HEK293 (cell line): Measurements from ENCODE around the gene SLC25A45.
A peak's percentile ranks its signal among the peaks of the same experiment; 100 is the strongest.

Source experiments
- CTCF ChIA-PET: fragments of 350-600 bp; formaldehyde crosslinking; extraction: SDS; loops from one replicate; lab custom pipeline; 2021; ENCODE audit warnings: antibody characterized with exemption; lab: Yijun Ruan, JAX
- POLR2A ChIA-PET: fragments of 300-600 bp; formaldehyde crosslinking; extraction: SDS; loops from one replicate; lab custom pipeline; 2020; ENCODE audit warnings: antibody characterized with exemption, inconsistent platforms; lab: Yijun Ruan, JAX
- H3K27ac ChIP-seq: fragments of 200-500 bp; sonication (Bioruptor generic); 2 replicates; pipeline ENCODE4 v1.5.1; 2014; ENCODE audit warnings: low read depth, low read length, control low read depth, inconsistent platforms; ENCODE audit errors: extremely low read depth
- H3K36me3 ChIP-seq, 2 experiments: fragments of 200-500 bp in 1 of 2; sonication (Bioruptor generic) in 1 of 2; 1 replicate in 1 of 2; 2 replicates in 1 of 2; pipeline ENCODE4 v1.5.1; 2014 to 2017; ENCODE audit warnings: inconsistent platforms in 2 of 2, low read length in 2 of 2; ENCODE audit not compliant: control insufficient read depth in 2 of 2, insufficient read depth in 1 of 2
- H3K4me1 ChIP-seq: fragments of 200-500 bp; sonication (Bioruptor generic); 2 replicates; pipeline ENCODE4 v1.5.1; 2014; ENCODE audit warnings: mild to moderate bottlenecking, low read length, inconsistent platforms; ENCODE audit not compliant: control insufficient read depth, insufficient read depth
- H3K4me3 ChIP-seq: 2 replicates; pipeline ENCODE4 v1.5.1; 2011; ENCODE audit warnings: low read depth, mild to moderate bottlenecking, control low read depth, low read length, moderate library complexity
- H3K9me3 ChIP-seq: fragments of 200-500 bp; sonication (Bioruptor generic); 2 replicates; pipeline ENCODE4 v1.5.1; 2014; ENCODE audit warnings: low read depth, low read length, inconsistent platforms; ENCODE audit not compliant: control insufficient read depth, insufficient read depth
- BCL11B ChIP-seq: fragments of 450-650 bp; formaldehyde crosslinking; IDR thresholded peaks from 2 replicates; pipeline ENCODE4 v1.5.1; 2016; ENCODE audit warnings: low read depth, missing biosample characterization, missing genetic modification characterization
- EGR2 ChIP-seq: fragments of 450-650 bp; formaldehyde crosslinking; IDR thresholded peaks from 2 replicates; pipeline ENCODE4 v1.5.1; 2016; ENCODE audit warnings: low read depth, missing biosample characterization, missing genetic modification characterization
- HOXC10 ChIP-seq: sonication (generic); formaldehyde crosslinking; IDR thresholded peaks from 2 replicates; pipeline ENCODE4 v1.8.1; 2023; ENCODE audit warnings: mild to moderate bottlenecking, missing genetic modification reagents
- HOXD13 ChIP-seq: sonication (generic); formaldehyde crosslinking; IDR thresholded peaks from 2 replicates; pipeline ENCODE4 v1.8.0; 2022; ENCODE audit warnings: missing genetic modification reagents, borderline replicate concordance
- IKZF3 ChIP-seq: fragments of 450-650 bp; IDR thresholded peaks from 2 replicates; pipeline ENCODE4 v1.5.0; 2018; ENCODE audit warnings: missing biosample characterization, mild to moderate bottlenecking, missing genetic modification characterization, moderate library complexity
- KLF1 ChIP-seq: fragments of 450-650 bp; formaldehyde crosslinking; IDR thresholded peaks from 2 replicates; pipeline ENCODE4 v1.5.1; 2016; ENCODE audit warnings: missing biosample characterization, missing genetic modification characterization
- PRDM1 ChIP-seq: fragments of 450-650 bp; formaldehyde crosslinking; IDR thresholded peaks from 2 replicates; pipeline ENCODE4; 2016; ENCODE audit warnings: missing biosample characterization, missing genetic modification characterization
- SCRT1 ChIP-seq: fragments of 450-650 bp; formaldehyde crosslinking; IDR thresholded peaks from 2 replicates; pipeline ENCODE4 v1.5.1; 2016; ENCODE audit warnings: missing biosample characterization, missing genetic modification characterization, borderline replicate concordance
- ZEB2 ChIP-seq: fragments of 450-650 bp; formaldehyde crosslinking; IDR thresholded peaks from 2 replicates; pipeline ENCODE4 v1.5.1; 2016; ENCODE audit warnings: missing biosample characterization, missing genetic modification characterization
- ZNF16 ChIP-seq: fragments of 450-650 bp; formaldehyde crosslinking; IDR thresholded peaks from 2 replicates; pipeline ENCODE4 v1.5.1; 2016; ENCODE audit warnings: low read depth, missing biosample characterization, missing genetic modification characterization
- ZNF341 ChIP-seq: fragments of 450-650 bp; formaldehyde crosslinking; IDR thresholded peaks from 2 replicates; pipeline ENCODE4; 2016; ENCODE audit warnings: low read depth, missing biosample characterization, missing genetic modification characterization
- ZNF423 ChIP-seq: fragments of 450-650 bp; formaldehyde crosslinking; IDR thresholded peaks from 2 replicates; pipeline ENCODE4 v1.5.1; 2016; ENCODE audit warnings: missing biosample characterization, missing genetic modification characterization
- ZNF670 ChIP-seq: fragments of 450-650 bp; formaldehyde crosslinking; IDR thresholded peaks from 2 replicates; pipeline ENCODE4 v1.5.1; 2016; ENCODE audit warnings: missing biosample characterization, missing genetic modification characterization, low read depth
- TF ChIP-seq, protein P1 (sequence below): fragments of 450-650 bp; formaldehyde crosslinking; IDR thresholded peaks from 2 replicates; pipeline ENCODE4 v1.5.1; 2016; ENCODE audit warnings: missing biosample characterization, missing genetic modification characterization, borderline replicate concordance
- TF ChIP-seq, protein P2 (sequence below): fragments of 450-650 bp; formaldehyde crosslinking; IDR thresholded peaks from 2 replicates; pipeline ENCODE4 v1.5.1; 2017; ENCODE audit warnings: missing biosample characterization, mild to moderate bottlenecking, missing genetic modification characterization, moderate library complexity
- TF ChIP-seq, protein P3 (sequence below): fragments of 450-650 bp; formaldehyde crosslinking; IDR thresholded peaks from 2 replicates; pipeline ENCODE4; 2016; ENCODE audit warnings: missing biosample characterization, missing genetic modification characterization
- TF ChIP-seq, protein P4 (sequence below): fragments of 450-650 bp; formaldehyde crosslinking; IDR thresholded peaks from 2 replicates; pipeline ENCODE4 v1.5.1; 2016; ENCODE audit warnings: missing biosample characterization, missing genetic modification characterization
- TF ChIP-seq, protein P5 (sequence below): fragments of 450-650 bp; formaldehyde crosslinking; IDR thresholded peaks from 2 replicates; pipeline ENCODE4 v1.5.1; 2017; ENCODE audit warnings: missing biosample characterization, missing genetic modification characterization

Gene SLC25A45

DNA sequence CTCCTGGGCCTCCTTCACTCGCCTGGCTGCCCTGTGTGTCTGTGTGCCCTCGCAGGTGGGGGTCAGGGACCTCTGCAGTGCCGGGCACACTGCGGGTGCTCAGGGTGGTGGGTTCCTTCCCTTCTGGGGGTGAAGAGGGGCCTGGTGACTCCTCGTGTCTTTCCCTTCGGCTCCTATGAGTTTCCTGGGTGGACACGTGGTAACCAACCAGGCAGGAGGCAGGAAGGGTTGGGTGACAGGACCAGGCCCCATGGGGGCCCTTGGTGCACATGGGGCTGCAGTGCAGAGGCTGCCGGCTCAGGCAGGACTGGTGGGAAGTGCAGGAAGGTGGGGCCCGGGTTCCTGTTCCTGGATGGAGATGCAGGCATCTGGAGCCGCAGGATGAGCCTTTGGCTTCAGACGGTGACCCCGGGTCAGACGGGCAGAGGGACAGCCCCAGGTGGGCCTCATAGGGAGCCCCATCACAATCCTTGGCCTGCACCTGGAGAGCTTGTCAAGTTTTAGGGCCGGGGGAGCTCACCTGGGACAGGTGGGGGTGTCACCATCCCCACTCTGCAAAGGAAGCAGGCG, 13.6 kb upstream of the SLC25A45 start:
- CTCF ChIA-PET: interaction anchor here (1.4 kb wide), 1 partner anchor 20 kb away, joined by 4 read pairs; no protein-coding TSS in a partner anchor
- no peak overlapping the region for H3K27ac ChIP-seq
- H3K9me3 ChIP-seq: no peaks in the 10 kb centered on the region
- no peak for TF ChIP-seq HOXC10 (CRISPR knock-in tag)
- TF ChIP-seq, protein P1, sequence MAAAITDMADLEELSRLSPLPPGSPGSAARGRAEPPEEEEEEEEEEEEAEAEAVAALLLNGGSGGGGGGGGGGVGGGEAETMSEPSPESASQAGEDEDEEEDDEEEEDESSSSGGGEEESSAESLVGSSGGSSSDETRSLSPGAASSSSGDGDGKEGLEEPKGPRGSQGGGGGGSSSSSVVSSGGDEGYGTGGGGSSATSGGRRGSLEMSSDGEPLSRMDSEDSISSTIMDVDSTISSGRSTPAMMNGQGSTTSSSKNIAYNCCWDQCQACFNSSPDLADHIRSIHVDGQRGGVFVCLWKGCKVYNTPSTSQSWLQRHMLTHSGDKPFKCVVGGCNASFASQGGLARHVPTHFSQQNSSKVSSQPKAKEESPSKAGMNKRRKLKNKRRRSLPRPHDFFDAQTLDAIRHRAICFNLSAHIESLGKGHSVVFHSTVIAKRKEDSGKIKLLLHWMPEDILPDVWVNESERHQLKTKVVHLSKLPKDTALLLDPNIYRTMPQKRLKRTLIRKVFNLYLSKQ (tag by site-specific recombination): no peak
- no peak for TF ChIP-seq SCRT1 (tag by site-specific recombination)
- TF ChIP-seq ZNF670 (tag by site-specific recombination): no peak
- no peak for TF ChIP-seq PRDM1
- no peak for TF ChIP-seq ZNF423
- TF ChIP-seq IKZF3 (tag by site-specific recombination): no peak
- TF ChIP-seq, protein P2, sequence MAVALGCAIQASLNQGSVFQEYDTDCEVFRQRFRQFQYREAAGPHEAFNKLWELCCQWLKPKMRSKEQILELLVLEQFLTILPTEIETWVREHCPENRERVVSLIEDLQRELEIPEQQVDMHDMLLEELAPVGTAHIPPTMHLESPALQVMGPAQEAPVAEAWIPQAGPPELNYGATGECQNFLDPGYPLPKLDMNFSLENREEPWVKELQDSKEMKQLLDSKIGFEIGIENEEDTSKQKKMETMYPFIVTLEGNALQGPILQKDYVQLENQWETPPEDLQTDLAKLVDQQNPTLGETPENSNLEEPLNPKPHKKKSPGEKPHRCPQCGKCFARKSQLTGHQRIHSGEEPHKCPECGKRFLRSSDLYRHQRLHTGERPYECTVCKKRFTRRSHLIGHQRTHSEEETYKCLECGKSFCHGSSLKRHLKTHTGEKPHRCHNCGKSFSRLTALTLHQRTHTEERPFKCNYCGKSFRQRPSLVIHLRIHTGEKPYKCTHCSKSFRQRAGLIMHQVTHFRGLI (tag by site-specific recombination): no peak
- no peak for TF ChIP-seq ZNF16 (tag by site-specific recombination)
- TF ChIP-seq, protein P3, sequence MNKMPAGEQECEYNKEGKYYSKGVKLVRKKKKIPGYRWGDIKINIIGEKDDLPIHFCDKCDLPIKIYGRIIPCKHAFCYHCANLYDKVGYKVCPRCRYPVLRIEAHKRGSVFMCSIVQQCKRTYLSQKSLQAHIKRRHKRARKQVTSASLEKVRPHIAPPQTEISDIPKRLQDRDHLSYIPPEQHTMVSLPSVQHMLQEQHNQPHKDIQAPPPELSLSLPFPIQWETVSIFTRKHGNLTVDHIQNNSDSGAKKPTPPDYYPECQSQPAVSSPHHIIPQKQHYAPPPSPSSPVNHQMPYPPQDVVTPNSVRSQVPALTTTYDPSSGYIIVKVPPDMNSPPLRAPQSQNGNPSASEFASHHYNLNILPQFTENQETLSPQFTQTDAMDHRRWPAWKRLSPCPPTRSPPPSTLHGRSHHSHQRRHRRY: no peak
- no peak for TF ChIP-seq BCL11B (tag by site-specific recombination)
- TF ChIP-seq KLF1 (tag by site-specific recombination): no peak
- TF ChIP-seq, all 188 proteins: peak for 0
- POLR2A ChIA-PET: interaction anchor here (0.7 to 1.4 kb wide), 2 partner anchors 14 to 27 kb away, joined by 3 to 4 read pairs; partner anchors contain the start of gene NEAT1
- H3K36me3 ChIP-seq: peaks cover 0 to 81% of the 10 kb centered on the region in 2 experiments; a peak in 1 of 3 replicates
- H3K4me3 ChIP-seq: no peak overlapping the region
- no peaks in the 10 kb centered on the region for H3K4me1 ChIP-seq

DNA sequence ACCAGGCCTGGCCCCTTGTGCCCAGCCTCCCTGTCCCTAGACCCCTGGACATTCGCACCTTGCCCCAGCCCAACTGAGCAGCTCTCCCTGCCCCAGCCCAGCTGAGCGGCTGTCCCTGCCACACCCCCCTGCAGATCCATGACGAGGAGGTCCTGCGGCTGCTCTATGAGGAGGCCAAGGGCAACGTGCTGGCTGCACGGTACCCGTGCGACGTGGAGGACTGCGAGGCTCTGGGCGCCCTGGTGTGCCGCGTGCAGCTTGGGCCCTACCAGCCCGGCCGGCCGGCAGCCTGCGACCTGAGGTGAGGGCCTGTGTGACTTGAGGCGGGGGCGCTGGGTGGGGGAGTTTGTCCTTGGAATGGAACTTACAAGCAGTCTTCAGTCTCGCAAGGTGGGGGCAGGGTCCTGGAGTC, 11.7 kb upstream of the SLC25A45 start:
- TF ChIP-seq, protein P4, sequence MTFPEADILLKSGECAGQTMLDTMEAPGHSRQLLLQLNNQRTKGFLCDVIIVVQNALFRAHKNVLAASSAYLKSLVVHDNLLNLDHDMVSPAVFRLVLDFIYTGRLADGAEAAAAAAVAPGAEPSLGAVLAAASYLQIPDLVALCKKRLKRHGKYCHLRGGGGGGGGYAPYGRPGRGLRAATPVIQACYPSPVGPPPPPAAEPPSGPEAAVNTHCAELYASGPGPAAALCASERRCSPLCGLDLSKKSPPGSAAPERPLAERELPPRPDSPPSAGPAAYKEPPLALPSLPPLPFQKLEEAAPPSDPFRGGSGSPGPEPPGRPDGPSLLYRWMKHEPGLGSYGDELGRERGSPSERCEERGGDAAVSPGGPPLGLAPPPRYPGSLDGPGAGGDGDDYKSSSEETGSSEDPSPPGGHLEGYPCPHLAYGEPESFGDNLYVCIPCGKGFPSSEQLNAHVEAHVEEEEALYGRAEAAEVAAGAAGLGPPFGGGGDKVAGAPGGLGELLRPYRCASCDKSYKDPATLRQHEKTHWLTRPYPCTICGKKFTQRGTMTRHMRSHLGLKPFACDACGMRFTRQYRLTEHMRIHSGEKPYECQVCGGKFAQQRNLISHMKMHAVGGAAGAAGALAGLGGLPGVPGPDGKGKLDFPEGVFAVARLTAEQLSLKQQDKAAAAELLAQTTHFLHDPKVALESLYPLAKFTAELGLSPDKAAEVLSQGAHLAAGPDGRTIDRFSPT (tag by site-specific recombination): no peak
- TF ChIP-seq ZNF341 (tag by site-specific recombination) (0 out of 2 replicates have a peak, but pooled peaks have one; percentile 11), EGR2 (tag by site-specific recombination) (no peak), HOXD13 (no peak), ZEB2 (tag by site-specific recombination) (no peak)
- TF ChIP-seq, protein P5, sequence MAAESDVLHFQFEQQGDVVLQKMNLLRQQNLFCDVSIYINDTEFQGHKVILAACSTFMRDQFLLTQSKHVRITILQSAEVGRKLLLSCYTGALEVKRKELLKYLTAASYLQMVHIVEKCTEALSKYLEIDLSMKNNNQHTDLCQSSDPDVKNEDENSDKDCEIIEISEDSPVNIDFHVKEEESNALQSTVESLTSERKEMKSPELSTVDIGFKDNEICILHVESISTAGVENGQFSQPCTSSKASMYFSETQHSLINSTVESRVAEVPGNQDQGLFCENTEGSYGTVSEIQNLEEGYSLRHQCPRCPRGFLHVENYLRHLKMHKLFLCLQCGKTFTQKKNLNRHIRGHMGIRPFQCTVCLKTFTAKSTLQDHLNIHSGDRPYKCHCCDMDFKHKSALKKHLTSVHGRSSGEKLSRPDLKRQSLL (tag by site-specific recombination): no peak
- CTCF ChIA-PET: no interaction called here
- no peak overlapping the region for H3K4me3 ChIP-seq
- H3K9me3 ChIP-seq: no peaks in the 10 kb centered on the region
- H3K27ac ChIP-seq: no peak overlapping the region
- H3K4me1 ChIP-seq: no peaks in the 10 kb centered on the region
- POLR2A ChIA-PET: interaction anchor here (1.3 kb wide), 1 partner anchor 105 kb away, joined by 3 read pairs; the partner anchor contains the start of gene MALAT1
- peaks cover 0 to 72% of the 10 kb centered on the region in 2 experiments; a peak in 1 of 3 replicates for H3K36me3 ChIP-seq
